Hematopoietic multipotent progenitor cell treated with erythropoietin and hydrocortisone succinate and interleukin-3 and kit ligand, for 6 days (in vitro differentiated cells): ENCODE measurements around the gene OR1F1.

Experiments
- DNase-seq: peaks from one replicate; pipeline ENCODE4 v3.0.0-alpha.2; 2015

The OR1F1 gene

GRCh38 chr16:3207086-3207953 is 19.3 kb downstream of the OR1F1 start:
- DNase-seq = no peak

GRCh38 chr16:3212006-3212405 is 24.0 kb downstream of the OR1F1 start:
- DNase-seq = no peak

DNA sequence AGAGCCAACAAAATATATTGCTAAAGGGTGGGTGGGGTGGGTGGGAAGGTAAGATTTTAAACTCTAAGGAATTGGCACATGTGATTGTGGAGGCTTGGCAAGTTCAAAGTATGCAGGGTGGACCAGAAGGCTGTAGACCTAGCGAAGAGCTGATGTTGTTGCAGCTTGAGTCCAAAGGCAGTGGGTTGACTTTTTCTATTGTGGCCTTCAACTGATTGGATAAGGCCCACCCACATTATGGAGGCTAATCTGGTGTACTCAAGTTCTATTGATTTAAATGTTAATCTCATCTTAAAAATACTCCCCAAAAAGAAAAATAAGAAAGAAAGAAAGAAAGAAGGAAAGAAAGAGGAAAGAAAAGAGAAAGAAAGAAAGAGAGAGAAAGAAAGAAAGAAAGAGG is 24.6 kb downstream of the OR1F1 start:
- no peak for DNase-seq

- no peak for DNase-seq
These were observed 27.0 kb downstream of the OR1F1 start for GRCh38 chr16:3214904-3215600.

DNA sequence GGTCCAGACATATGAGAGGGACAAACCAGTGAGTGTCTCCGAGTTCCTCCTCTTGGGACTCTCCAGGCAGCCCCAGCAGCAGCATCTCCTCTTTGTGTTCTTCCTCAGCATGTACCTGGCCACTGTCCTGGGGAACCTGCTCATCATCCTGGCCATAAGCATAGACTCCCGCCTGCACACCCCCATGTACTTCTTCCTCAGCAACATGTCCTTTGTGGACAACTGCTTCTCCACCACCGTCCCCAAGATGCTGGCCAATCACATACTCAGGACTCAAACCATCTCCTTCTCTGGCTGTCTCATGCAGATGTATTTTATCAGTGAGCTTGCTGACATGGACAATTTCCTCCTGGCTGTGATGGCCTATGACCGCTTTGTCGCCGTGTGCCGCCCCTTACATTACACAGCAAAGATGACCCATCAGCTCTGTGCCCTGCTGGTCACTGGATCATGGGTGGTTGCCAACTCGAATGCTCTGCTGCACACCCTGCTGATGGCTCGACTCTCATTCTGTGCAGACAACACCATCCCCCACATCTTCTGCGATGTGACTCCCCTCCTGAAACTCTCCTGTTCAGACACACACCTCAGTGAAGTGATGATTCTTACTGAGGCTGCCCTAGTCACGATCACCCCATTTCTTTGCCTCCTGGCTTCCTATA is 27.7 kb downstream of the OR1F1 start:
- no peak for DNase-seq

DNA sequence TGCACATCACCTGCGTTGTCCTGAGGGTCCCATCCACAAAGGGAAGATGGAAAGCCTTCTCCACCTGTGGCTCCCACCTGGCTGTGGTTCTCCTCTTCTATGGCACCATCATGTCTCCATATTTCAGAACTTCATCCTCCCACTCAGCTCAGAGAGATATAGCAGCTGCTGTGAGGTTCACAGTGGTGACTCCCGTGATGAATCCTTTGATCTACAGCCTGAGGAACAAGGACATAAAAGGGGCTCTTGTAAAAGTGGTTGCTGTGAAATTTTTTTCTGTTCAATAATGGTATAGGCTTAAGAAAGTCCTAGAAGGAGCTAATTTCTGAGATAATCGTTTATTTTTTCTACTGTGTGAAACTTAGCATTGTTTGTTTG is 28.2 kb downstream of the OR1F1 start:
- DNase-seq = no peak

DNA sequence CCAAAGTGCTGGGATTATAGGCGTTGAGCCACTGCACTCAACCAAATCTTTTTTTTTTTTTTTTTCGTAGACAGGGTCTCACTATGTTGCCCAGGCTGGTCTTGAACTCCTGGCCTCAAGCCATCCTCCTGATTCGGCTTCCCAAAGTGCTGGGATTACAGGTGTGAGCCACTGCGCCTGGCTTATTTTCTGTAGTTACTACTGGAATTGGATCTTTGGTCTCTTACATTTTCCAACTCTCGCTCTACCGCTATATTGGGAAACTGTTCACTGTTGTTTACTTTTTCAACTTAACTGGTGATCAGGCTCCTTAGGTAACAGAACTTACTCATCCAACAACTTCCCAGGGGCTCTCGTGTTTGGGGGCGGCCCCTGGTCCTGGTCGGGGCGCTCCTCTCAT is 32.8 kb downstream of the OR1F1 start:
- DNase-seq = no peak

- no peak for DNase-seq
These were observed 36.0 kb downstream of the OR1F1 start for GRCh38 chr16:3223913-3224515.

DNA sequence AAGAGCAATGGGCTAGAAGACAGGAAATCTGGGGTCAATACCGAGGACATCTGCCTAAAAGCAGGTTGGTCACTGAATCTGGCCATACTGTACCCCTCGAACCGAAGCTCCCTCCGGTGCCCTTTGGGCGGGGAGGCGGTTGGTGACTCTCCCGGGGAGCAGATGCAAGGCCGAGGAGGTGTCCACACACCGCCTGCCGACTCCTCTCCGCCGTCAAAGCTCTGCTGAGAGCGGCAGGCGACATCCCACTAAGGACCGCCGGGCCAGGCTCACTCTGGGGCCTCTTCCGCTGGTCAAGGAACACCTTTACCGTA is 46.5 kb downstream of the OR1F1 start:
- DNase-seq = no peak

DNA sequence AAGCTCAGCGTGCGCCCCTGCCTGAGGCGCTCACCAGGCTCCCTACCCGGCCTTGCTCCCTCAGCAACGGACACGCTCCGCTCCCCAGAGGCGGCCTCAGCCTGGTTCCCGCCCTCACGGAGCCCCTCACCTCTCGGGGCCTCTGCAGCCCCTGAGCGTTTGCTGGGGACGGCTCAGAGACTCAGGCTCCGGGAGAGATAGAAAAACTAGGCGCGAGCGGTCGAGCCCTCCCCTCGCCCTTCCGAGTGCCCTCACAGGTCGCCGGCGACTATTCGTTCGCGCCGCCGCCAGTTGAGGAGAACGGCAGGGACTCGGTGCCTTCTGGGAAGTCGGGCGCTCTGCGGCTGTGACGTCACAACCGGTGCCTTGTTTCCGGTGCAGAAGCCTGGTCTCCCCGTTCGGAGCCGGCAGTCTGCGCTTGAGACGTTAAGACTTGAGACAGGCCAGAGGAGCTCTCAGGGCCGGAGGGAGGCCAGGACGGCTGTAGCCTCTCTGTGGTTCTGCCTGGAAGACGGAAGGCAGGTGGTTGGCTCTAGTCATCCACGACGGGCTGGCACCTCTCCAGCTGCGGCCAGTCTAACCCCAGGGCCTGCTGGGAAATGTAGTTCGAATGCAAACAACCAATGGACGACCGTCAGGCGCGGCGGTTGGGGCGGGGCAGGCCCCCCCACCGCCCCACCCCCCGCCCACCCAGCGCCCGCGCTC is 47.0 kb downstream of the OR1F1 start, which contains the start of gene ZNF200:
TSS of gene ZNF200 (minus strand) at position 302 of the 705 bp plus-strand sequence. CDS start 1,403 bp downstream, outside the sequence.
- DNase-seq = peak; percentile 97

DNA sequence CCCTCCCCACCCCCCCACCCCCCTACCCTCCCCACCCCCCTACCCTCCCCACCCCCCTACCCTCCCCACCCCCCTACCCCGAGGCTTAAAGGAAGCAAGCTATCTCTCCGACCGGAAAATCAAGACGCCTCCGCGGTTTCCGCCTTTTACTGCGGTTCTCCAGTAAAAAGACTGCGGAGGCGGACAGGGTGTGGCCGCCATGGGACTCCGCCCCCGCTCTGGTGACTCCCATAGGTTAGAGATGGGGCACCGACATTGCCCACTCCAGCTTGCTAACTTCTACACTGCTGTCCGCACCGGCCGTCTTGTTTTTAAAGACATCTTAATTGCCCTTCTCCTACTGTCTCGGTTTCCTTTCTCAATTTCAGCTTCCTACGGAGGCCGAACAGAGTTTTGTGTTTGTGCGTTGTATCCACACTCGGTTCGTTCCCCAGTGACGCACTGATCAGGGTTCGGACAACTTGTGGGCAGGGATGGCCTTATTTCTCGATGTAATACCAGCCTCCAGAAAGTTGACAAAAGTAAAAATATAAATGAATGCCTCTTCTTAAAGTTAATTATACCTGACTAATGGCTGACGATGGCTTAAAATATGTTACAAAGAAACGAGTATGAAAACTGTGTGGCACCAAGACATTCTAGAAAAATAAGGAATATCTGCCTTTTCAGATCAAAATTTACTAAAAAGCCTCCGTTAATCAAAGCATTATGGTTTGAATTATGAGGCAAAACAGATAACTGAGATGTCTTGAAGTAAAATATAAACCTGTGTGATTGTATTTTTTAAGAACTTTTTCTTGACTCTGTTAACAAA is 48.1 kb downstream of the OR1F1 start:
- DNase-seq = peak; percentile 71

DNA sequence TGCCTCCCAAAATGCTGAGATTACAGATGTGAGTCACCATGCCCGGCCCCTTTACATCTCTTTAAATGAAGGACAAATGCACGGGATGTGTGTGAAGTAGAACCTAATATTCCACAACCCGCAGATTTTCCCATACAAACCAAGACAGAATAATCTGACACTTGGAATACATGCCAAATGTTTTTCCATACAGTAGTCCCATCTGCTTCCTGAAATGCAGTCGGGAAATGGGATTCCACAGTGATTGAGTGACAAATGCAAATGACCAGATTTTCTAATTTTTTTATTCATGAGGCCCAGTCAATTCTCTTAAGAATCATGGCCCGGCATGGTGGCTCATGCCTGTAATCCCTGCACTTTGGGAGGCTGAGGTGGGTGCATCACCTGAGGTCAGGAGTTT is 53.8 kb downstream of the OR1F1 start:
- DNase-seq = no peak

DNA sequence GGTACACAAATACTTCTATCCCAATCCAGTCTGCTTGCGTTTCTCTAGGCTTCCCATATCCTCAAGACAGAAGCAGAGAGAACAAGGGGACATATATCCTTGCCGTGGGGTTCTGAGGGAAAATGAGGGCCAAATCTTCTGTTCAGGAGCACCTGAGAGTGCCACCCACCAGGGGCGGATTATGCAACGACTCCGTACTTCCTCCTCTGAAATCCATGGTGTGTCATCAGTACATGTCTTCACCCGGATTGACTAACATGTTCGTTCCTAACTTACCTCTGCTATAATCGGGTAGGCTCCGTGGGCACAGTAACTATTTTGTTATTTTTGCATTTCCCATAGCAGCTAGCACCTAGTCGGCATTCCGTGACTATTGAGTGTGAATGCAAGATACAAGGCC is 54.7 kb downstream of the OR1F1 start:
- DNase-seq = no peak

DNA sequence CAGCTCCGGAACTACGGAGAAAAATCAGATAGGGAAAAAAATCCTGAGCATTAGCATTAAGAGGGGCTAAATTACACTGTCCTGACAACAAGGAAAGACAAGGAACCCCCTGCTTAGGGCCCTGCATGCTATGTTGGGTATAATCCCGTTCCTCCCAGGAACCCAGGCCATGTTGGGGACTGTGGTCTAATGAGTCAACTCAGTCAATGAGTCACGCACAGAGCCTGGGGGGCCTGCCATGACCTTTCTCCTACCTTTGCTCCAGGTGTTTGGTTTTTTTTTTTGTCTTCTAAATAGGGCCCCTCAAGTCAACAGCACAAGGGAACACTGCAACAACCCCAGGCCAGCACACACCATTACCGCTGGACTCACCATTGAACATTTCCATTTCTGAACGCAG is 55.9 kb downstream of the OR1F1 start:
- DNase-seq = no peak

DNA sequence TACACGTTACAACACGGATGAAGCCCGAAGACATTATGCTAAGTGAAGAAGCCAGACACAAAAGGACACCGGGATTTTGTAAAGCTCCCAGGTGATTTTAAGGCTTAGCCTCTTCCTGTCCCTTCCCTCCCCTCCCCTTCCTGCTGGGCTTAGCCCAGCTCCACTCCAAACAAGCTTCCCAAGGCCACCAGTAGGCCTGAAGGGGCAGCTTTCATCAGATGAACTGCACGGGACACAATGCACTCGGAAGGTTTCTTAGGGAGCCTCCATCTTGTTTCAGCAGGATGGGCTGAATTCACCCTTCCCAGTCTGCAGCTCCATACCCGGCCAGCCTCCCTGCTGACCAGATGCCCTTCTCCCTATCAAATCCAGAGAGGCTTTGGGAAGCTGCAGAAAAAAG is 58.0 kb downstream of the OR1F1 start:
- no peak for DNase-seq

DNA sequence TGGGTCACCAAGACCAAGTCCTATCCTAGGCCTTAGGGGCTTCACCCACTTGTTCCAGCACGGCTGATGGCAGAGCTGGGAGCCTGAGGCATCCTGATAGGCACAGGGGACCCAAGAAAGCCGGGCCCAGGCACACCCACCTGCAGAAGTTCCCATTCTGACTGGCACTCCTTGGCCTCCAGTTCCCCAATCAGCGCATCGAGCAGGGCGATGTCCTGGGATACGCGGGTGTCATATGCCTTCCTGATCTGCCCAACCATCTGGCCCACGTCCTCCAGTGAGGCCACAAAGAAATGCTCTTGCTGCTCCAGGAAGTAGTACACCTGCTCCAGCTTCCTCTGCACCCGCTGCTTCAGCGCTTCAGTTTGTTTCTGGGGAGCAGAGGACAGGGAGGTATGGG is 58.9 kb downstream of the OR1F1 start:
- DNase-seq = no peak

DNA sequence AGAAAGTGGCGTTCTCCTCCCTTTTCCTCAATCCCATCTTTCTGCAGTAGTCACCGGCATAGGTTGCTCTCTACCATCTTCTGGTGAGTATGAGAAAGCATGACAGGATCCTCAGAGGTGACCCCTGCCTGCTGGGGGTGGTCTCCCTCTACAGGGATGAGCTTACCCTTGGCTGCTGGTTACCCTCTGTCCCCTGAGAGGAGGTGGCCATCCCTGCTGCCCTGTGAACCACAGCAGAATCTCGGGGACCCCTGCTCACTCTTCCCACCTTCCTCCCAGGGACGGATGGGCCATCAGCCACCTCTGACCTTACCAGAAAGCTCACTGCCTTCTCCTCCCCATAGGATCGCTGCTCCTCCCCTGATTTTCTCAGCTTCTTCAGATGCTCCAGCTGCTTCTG is 60.6 kb downstream of the OR1F1 start:
- DNase-seq = no peak

DNA sequence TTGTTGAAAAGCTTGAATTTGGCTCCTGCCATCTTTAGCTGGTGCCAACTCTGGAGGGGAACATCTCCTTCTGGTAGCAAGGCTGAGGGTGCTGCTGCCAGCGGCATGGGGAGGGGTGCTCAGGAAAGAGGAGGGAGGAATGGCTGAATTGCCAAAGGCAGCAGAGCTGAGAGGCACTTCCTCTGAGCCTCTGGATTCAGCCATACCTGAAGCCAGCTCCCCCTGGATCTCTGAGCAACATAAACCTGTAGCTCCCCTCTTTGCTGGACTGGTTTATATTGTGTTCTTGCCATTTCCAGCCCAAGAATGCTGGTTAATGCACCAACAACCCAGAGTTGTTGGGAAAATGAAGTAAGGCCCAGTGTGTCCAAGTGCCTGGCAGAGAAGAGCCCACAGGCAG is 61.0 kb downstream of the OR1F1 start:
- DNase-seq = no peak

GRCh38 chr16:3249451-3249850 is 61.4 kb downstream of the OR1F1 start:
- no peak for DNase-seq

DNA sequence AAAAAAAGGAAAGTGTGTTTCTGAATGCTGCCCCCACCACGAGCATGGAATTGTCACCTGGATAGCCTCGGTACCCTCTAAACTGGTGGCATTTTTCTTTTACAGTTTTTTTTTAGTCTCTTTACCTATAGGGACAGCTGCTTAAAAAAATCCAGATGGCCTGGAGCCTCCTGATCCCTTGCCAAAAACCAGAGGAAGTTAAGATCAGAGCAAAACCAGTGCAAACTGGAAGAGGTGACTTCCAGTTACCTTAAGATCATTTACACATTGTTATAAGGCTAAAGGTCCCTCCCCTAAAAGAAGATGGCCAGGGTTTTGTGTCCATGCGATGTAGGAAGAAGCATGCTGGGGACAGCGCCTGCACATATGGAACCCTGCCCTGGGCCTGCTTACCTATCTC is 65.0 kb downstream of the OR1F1 start:
- DNase-seq = no peak

- DNase-seq = no peak
These were observed 66.3 kb downstream of the OR1F1 start for GRCh38 chr16:3254309-3254708.
